Fibroblast of gingiva (primary cell): ENCODE data around the gene OLFM3.

Experiments
- DNase-seq: peaks from one replicate; pipeline ENCODE4 v3.0.0-alpha.2; 2011; ENCODE audit warnings: low read depth

OLFM3 gene

DNA sequence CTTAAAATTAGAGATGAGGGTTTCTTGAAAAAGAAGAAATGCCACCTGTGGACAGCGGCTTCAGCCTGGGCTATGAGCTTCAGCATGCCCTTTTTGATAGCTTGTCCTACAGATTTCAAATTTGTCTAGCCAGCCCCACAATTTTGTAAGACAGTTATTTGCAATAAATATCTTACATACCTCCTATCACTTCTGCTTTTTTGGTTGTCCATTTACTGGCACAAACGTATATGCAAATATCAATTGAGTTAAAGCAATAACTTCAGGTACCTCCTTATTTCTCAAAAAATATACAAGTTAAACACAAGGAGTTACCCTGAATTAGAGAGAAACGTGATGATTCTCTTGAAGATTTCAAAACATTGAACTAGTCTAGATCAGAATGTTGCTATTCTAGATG lies 53.5 kb downstream of the OLFM3 start:
- no peak for DNase-seq

DNA sequence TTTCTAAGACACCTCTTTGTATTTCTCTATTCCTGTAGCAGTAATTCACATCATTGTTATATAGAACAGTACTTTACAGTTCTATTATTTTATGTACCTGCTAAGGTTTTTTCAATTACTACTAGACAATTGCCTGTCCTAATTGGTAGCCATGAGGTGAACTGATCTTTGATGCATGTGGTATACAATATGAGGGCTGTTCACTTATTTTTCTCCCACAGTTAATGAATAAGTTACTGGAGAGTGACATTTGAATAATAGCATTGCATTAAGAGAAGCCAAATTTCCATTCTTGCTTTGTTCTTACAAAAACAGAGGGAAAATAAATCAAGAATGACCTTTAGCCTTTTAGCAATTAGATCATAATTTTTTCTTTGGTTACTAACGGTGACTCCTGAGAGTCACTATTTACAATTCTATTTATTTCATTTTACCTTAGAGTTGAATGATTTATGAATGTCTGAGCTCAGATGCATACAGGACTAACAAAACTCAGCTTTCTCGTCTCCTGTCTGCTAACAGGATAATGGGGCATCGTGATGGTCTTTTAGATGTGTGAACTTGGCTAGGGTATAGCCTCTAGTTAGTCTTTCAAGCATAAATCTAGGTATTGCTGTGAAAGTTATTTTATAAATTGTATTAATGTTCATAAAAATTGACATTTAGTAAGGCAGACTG lies 54.1 kb downstream of the OLFM3 start:
- DNase-seq = no peak

DNA sequence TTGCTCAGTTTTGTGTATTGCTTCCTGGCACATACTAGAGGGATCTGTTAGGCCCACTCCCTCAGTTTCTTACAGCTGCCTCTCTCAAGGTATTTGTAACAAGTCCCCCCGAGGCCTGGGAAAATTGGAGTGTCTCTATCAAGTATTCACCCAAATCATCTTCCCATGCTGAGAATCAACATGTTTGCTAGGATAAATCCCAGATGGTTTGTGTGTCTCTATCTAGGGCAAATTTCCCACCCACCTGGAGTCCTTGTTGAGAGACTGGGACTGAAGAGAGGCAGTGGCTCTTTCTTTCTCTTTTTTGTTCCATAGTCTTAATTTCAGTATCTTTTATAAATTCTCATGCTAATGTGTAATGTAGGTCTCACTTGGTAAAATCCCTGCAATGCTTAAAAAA lies 58.0 kb downstream of the OLFM3 start:
- DNase-seq = no peak

- no peak for DNase-seq
Measured at GRCh38 chr1:101929343-101929742, 67.4 kb downstream of the OLFM3 start.

- no peak for DNase-seq
Measured at GRCh38 chr1:101928829-101929228, 67.9 kb downstream of the OLFM3 start.

- no peak for DNase-seq
Measured at GRCh38 chr1:101924700-101925099, 72.0 kb downstream of the OLFM3 start.

DNA sequence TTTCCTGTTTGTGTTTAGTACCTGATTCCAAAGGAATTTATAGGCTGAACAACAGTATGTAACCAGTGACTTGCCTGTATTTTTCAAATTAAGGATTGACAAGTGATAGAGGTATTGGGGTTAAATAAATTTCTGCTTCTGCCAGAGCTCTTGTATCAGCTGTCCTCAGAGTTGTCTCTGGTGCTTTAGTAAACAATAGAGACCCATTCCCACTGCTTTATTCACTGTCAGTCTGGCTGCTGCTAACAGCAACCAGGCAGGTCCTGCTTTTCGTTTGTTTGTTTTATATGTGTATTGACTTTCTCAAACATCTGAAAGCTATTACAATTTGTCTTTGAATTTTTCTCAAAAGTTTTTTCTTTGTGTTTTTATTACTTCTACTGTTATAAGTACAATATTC lies 76.1 kb downstream of the OLFM3 start:
- DNase-seq = no peak

DNA sequence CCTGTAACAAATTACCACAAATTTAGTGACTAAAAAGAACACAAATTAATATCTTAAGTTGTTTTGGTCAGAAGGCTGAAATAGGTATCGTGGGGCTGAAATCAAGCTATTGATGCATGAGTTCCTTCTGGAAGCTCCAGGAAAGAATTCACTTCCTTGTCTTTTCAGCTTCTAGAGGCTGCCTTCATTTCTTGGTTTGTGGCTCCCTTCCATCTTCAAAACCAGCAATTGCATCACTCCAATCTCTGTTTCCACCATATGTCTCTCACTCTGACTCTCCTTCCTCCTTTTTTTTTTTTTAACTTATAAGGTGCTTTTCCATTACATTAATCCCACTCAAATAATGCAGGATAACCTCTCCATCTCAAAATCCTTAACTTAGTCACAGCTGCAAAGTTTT lies 78.4 kb downstream of the OLFM3 start:
- no peak for DNase-seq

DNA sequence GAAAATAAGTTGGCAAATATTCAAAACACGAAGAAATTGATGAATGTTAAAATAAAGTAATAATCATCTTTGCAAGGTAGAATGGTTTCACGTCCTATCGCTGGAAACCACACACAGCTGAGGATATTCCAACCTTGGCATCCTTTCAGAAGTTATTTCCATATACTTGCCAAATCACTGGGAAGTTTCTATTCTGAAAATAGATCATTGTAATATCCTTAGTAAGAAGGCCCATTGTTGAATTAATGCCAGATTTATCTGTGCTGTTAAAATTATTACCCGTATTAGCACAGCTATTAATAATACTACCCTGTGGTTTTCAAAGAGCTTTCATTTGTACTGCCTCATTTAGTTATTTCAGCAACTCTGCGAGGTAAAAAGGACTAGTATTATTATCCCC lies 81.1 kb downstream of the OLFM3 start:
- DNase-seq = no peak

DNA sequence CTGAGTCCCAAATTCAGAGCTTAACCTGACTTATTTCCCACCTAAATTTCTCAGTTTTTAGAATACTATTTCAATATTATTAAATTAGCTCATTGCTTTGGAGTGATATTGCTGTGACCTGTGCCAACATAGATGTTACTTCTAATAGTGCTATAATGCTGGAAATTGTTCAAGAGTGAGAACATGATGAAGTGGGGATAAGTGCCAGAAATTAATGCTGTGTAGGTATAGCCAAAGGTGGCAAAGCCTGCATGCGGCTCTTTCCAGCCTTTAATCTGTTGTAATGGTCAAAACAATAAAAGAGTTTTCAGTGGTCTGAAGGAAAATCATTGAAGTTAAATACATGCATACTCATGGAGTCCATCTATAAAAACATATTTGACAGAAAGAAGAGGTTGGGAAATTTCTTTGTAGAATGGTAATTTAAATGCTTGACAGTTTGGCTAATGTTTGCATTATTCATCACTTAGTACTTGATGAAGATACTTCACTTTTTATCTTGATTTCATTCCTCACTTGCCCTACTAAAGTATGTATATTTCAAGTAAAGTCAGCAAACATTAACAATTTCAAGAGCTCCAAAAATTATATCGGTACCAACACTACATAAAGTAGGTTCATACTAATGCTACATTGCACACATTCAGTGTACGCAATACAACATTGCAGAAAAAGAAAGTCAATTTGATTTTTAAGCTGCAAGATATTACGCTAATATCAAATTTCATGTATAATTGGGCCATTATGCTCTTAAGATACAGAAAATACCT lies 82.1 kb downstream of the OLFM3 start:
- no peak for DNase-seq

DNA sequence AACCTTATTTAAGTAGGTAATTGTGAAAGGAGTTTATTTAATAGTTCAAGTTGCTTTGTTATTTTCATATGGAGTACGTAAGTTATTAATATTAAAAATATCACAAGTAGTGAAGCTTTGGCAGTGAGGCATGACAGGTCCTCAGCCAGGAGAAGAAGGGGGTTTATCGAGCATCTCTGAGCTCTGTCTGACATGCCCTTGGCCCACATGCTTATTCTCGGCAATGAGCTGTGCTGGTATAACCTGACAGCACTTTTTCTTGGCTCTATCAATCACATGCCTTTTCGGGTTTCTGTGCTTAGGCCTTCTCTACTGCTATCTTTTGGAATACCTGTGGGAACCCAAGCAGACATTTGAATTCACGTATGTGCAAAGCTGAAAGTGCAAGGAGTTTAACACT lies 84.8 kb downstream of the OLFM3 start:
- DNase-seq = no peak

DNA sequence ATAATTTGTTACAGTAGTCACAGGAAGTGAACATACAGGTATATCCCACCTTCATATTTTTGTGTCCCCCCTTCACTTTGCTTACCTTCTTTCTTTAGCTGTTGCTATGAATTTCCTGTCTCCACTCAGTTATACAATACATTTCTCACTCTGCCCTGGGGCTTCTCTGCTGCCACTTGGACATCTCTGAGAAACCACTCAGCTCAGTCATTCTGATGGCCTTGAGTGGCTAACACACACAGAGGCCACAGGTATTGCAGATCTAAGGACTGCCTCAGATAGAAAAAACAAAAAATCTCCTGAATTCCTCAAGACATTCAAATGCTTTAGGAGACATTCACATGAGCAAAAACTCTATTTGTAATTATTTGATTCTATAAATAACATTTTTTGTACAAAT lies 87.7 kb downstream of the OLFM3 start:
- no peak for DNase-seq

GRCh38 chr1:101907264-101907663 lies 89.5 kb downstream of the OLFM3 start:
- no peak for DNase-seq

DNA sequence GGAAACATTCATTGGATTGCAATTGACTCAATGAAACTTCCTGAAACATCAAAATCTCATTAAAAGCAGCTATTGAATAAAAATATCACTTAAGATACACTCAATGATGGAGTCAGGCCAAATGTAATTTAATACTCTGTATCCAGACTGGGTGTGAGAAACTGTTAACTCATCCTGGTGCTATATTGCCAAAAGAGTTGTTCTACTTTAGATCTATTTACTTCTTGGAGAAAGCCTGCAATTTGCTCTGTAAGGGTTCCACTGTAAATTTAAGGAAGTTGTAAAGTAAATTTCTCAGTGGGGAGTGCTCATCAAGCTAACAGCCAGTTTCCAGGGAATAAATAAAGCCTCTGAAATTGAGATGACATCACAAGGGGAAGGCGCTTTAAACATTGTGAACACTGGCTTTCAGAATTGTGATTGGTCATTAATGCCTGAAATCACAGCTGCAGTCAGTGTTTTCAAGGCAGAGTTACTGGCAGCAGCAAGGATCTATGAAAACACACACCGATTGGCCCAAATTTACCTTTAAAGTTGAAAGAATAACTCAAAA lies 91.4 kb downstream of the OLFM3 start:
- no peak for DNase-seq

DNA sequence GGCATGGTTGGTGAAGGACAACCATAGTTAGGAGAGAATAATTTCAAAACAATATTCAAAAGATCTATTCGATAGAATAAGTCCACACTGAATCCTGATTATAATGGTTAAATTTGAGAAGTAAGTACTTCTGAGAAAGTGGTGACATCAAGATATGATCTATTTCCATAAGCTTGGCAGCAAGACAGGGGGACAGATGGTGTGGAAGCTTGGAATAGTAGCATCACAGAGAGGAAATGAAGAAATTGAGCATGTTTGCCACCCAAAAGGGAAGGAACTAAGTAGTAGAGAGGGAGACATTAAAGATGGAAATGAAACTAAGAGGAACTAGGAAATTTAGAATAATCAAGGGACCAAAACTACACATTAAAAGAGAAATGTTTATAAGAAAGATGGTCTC lies 94.5 kb downstream of the OLFM3 start:
- DNase-seq = no peak

DNA sequence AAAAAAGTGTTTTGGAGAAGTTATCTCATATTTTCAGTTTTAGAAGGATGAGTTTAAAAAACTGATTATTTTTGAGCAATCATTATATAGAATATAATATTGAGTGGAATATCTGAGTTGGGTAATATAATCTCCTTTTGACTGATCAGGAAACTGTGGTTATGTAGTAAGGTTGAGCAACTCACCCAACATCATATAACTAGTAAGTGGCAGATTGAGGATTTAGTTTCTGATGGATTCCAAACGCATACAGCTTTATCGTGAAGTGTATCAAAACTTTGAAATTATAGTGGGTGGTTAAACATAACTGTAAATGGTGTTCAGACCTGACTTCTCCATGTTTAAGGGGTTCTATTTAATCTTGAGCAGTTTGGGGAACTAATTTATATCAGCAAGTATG lies 98.6 kb downstream of the OLFM3 start:
- no peak for DNase-seq

GRCh38 chr1:101884621-101885020 lies 112.1 kb downstream of the OLFM3 start:
- no peak for DNase-seq

DNA sequence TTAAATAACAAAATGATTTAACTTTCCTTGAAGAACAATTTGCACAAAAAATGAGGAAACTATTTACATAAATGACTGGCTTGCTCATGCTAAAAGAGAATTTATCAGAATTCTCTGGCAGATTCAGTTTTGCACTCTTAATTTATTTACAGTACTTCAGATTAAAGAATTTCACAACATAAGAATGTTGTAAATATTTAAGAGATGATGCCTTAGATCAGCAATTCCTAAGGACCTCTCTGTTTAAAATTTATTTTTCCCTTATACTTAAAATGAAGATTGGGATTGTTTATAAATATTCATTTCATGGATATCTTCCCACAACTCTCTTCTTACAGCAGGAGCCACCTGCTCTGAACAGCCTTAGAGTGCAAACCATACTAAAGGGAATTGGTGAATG lies 120.8 kb downstream of the OLFM3 start:
- DNase-seq = no peak

DNA sequence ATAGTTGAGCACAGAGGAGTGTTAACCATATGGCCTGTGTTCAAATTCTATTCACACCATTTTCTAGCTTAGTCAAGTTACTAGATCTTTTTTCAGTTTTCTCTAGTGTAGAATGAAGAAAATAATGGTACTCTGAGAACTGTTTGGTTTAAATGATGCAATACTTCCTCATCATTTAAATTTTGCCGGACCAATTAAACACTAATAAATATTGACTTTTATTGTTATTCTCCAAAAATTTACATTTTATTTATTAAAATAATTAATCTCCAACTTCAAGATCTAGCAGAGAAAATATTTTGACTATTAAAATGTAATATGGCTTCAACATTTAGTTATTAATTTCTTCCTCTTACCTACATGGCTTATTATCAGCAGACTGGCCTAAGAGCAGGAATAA lies 123.1 kb downstream of the OLFM3 start:
- no peak for DNase-seq

DNA sequence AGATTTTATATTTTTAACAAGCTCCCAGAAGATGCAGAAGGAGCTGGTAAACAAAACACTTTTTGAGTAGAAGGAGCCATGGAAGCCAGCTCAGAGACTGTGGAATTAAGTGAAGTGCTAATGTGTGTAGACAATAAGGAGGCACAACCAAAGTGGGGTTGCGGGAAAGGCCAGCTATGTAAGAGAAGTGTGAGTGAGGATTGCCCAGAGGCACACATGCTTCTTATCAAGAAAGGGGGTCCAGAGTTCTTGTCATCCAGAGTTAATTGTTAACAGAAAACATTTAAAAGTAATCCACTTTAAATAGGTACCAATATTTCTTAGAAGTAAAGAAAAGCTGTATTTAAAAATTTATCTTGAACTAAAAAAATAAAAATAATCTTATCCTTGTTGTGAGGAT lies 136.8 kb downstream of the OLFM3 start:
- DNase-seq = no peak

GRCh38 chr1:101854271-101854670 lies 142.5 kb downstream of the OLFM3 start:
- DNase-seq = no peak

GRCh38 chr1:101852936-101853335 lies 143.8 kb downstream of the OLFM3 start:
- no peak for DNase-seq

DNA sequence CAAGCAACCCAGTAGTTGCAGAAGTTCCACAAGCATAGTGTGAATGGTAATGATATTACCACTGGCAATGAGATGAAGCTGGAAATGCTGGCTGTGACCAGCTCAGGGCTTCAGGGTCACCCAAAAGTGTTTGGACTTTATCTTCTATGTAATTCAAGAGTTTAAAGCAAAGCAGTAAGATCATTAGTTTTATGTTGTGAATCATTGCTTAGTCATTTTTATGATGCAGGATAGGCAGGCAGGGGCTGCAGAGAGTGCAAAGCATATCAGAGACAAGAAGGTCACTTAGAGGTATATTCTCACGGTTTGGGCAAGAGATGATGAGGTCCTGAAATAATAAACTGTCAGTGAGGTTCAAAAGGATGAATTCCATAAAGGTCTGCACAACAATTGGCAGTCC lies 147.4 kb downstream of the OLFM3 start:
- no peak for DNase-seq

DNA sequence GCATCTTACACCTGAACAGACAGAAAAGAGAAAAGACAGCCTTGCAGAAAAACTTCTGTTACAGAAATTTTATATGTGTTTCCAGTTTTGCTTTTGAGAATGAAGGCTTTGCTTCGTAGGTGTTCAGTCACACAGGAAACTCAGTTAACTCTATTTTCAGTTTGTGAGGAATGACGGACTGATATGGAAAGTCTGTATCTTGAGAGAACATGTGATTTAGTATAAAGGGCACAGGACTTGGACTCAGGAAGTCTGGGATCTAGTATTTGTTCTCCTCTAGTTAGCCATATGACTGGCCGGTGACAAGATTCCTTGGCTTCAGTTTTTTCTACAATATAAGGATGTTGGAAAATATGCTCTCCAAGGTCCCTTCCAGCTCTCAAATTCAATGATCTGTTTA lies 149.1 kb downstream of the OLFM3 start:
- DNase-seq = no peak
